Sigmoid colon (tissue), 7 donors: ENCODE results near the gene KCNQ5. TPM values are rescaled to one million over a fixed set of nuclear protein-coding genes. Genes with fewer than 3 reads are reported as not detected.

Source experiments
- DNase-seq: peaks from one replicate; pipeline ENCODE4 v3.0.0-alpha.2; 2019
- H3K27ac ChIP-seq, 4 donors: fragments of 200-600 bp; sonication (generic); one replicate each; pipeline ENCODE4 v1.5.1; 2016 to 2019; ENCODE audit warnings: mild to moderate bottlenecking in 1 of 4
- H3K27me3 ChIP-seq, 3 donors: fragments of 200-600 bp; sonication (generic); one replicate each; pipeline ENCODE4 v1.5.1; 2019; ENCODE audit warnings: mild to moderate bottlenecking in 1 of 3
- H3K36me3 ChIP-seq, 4 donors: fragments of 200-600 bp; sonication (generic); one replicate each; pipeline ENCODE4 v1.5.1; 2016 to 2019
- H3K4me1 ChIP-seq, 4 donors: fragments of 200-600 bp; sonication (generic); one replicate each; pipeline ENCODE4 v1.5.1; 2017 to 2019
- H3K4me3 ChIP-seq, 4 donors: fragments of 200-600 bp; sonication (generic); one replicate each; pipeline ENCODE4 v1.5.1; 2017 to 2019; ENCODE audit warnings: mild to moderate bottlenecking in 2 of 4, moderate library complexity in 1 of 4
- H3K9me3 ChIP-seq, 4 donors: fragments of 200-600 bp in 3 of 4; sonication (generic) in 3 of 4; one replicate each; pipeline versions ENCODE4 v1.5.1 to v1.6.1; 2013 to 2019
- EP300 ChIP-seq, 4 donors: sonication (generic); formaldehyde crosslinking; IDR thresholded peaks; one replicate each; pipeline ENCODE4 v1.6.1; 2017; ENCODE audit warnings: antibody characterized with exemption in 4 of 4
- POLR2A ChIP-seq, 2 donors: fragments of 450-650 bp; IDR thresholded peaks; one replicate each; pipeline ENCODE4 v1.6.1; 2016; ENCODE audit warnings: antibody characterized with exemption in 2 of 2, mild to moderate bottlenecking in 2 of 2, moderate library complexity in 2 of 2
- POLR2AphosphoS5 ChIP-seq, 4 donors: sonication (generic); formaldehyde crosslinking; IDR thresholded peaks; one replicate each; pipeline ENCODE4 v1.6.1; 2017; ENCODE audit warnings: antibody characterized with exemption in 4 of 4
- WGBS, 2 donors: extraction: QIAGEN DNeasy Blood & Tissue Kit; methylation state at CpG; one replicate each; pipeline ENCODE4 v1.1.7; 2013; 5-methylcytosine and 5-hydroxymethylcytosine counted together
- intact Hi-C: fragments of 100-400 bp; cut with DNase I; formaldehyde crosslinking; loops from one replicate; pipeline ENCODE4 v1.15.1; 2023
- polyA plus RNA-seq, 3 donors: library from polyadenylated mRNA; stranded (reverse); fragments of 200-250 nt; gene quantifications; one replicate each; pipeline ENCODE4 v1.2.3, GENCODE V29; 2013
- total RNA-seq, 4 donors: library from RNA; depleted of rRNA; stranded (reverse); fragments of >200 nt; gene quantifications; one replicate each; pipeline ENCODE4 v1.1.0, GENCODE V29; 2016
- TF ChIP-seq, protein P1 (sequence below), 4 experiments: fragments of 450-650 bp in 3 of 4; fragments of 200-600 bp in 1 of 4; IDR thresholded peaks; one replicate each; pipeline ENCODE4 v1.5.1; 2016 to 2019; ENCODE audit warnings: antibody characterized with exemption in 4 of 4, mild to moderate bottlenecking in 3 of 4, moderate library complexity in 2 of 4
- donor health status: healthy with polysubstance abuse.
- donor health status: Bipolar disorder and iron deficiency.
- donor health status: healthy.

Gene KCNQ5
- total and polyA plus RNA-seq, 7 donors, result 0.49 to 2.1 (median 1.1) TPM; not detected in 2

DNA sequence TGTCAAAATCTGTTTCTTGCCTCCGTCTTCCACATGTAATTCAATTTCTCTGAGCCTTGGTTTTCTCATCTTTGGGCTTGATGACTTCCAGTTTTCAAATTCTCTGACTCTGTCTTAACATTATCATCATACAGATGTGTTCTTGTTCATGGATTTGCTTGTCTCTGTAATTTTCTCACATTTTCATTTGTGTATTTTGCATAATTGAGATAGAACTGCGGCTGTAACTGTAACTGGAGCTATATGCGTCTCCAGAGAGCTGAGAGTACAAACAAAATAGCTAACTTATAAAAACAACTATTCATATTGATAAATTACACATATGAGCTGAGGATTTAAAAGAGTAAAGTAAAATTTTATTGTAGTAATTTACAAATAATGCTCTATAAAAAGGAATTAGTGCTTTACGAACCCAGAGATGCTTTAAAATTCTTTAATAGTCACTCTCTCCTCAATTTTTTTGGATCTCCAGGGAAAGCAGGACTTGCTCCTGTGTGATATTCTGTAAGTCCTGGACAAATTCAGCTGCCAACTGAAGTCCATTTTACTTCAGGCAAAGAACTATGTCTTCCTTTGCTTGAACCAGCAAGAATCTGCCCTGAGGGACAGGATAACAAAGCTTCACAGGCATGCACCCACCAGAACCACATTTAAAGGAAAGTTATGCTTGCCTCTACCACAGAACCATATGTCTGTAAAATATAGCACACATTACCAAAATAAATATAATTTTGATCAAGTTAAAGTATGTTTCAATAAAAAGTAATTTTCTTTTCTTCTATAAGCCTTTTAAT lies 315.1 kb downstream of the KCNQ5 start:
- Histone ChIP-seq H3K4me1 (no peaks in the 10 kb centered on the region), H3K4me3 (no peak overlapping the region), H3K27ac (no peak overlapping the region), H3K27me3 (no peaks in the 10 kb centered on the region), H3K36me3 (no peaks in the 10 kb centered on the region), H3K9me3 (no peaks in the 10 kb centered on the region)
- TF ChIP-seq POLR2A (IDR thresholded peaks at IDR 0.05) (no peak), POLR2AphosphoS5 (IDR thresholded peaks at IDR 0.05) (no peak), EP300 (IDR thresholded peaks at IDR 0.05) (no peak)
- TF ChIP-seq, protein P1, sequence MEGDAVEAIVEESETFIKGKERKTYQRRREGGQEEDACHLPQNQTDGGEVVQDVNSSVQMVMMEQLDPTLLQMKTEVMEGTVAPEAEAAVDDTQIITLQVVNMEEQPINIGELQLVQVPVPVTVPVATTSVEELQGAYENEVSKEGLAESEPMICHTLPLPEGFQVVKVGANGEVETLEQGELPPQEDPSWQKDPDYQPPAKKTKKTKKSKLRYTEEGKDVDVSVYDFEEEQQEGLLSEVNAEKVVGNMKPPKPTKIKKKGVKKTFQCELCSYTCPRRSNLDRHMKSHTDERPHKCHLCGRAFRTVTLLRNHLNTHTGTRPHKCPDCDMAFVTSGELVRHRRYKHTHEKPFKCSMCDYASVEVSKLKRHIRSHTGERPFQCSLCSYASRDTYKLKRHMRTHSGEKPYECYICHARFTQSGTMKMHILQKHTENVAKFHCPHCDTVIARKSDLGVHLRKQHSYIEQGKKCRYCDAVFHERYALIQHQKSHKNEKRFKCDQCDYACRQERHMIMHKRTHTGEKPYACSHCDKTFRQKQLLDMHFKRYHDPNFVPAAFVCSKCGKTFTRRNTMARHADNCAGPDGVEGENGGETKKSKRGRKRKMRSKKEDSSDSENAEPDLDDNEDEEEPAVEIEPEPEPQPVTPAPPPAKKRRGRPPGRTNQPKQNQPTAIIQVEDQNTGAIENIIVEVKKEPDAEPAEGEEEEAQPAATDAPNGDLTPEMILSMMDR (IDR thresholded peaks at IDR 0.05), result no peak
- 74 to 90% methylated on average over 4 of the region's 4 CpGs for WGBS, 2 donors
- DNase-seq, result no peak
- intact Hi-C loops, result no loop called here

DNA sequence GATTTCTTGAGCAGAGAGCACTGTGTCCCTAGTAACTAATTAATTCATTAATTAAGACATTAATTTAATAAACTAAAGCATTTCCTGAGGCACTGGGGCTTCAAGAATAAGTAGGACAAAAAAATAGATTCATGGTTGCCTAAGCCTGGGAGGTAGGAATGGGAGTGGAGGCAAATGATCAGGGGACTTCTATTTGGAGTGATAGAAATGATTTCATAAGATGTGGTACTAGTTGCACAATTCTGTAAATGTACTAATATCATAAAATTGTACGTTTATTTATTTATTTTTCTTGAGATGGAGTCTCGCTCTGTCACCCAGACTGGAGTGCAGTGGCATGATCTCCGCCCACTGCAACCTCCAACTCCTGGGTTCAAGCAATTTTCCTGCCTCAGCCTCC lies 316.2 kb downstream of the KCNQ5 start:
- no peaks in the 10 kb centered on the region for H3K36me3 ChIP-seq
- H3K4me3 ChIP-seq, result no peak overlapping the region
- TF ChIP-seq POLR2A (IDR thresholded peaks at IDR 0.05) (no peak), POLR2AphosphoS5 (IDR thresholded peaks at IDR 0.05) (no peak)
- no peaks in the 10 kb centered on the region for H3K9me3 ChIP-seq
- 76 to 83% methylated on average over 3 of the region's 3 CpGs for WGBS, 2 donors
- intact Hi-C loops, result no loop called here
- no peak overlapping the region for H3K27ac ChIP-seq
- H3K27me3 ChIP-seq, result no peaks in the 10 kb centered on the region
- H3K4me1 ChIP-seq, result no peaks in the 10 kb centered on the region
- DNase-seq, result no peak

DNA sequence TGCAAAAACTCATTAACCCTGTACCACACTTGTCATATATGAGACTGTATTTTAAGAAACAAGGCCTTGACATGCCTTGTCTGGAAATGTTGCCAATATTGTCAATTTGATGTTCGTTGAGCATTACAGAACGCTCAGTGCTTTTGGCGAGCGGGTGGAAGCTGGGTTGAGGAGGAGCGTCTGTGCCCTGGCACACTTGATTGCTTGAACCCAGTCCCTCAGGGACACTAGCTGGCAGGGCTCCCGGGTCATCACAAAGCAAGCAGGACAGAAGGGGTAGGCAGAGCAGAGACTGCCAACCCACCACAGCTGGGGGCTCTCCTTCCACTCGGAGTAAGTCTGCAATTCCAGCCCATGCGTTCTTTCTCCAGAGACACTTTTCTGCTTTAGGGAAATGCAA lies 317.1 kb downstream of the KCNQ5 start:
- TF ChIP-seq EP300 (IDR thresholded peaks at IDR 0.05), result no peak
- TF ChIP-seq POLR2AphosphoS5 (IDR thresholded peaks at IDR 0.05), result no peak
- no peak for TF ChIP-seq POLR2A (IDR thresholded peaks at IDR 0.05)
- TF ChIP-seq, protein P1 (IDR thresholded peaks at IDR 0.05), result no peak
- no peak overlapping the region for H3K27ac ChIP-seq
- no peaks in the 10 kb centered on the region for H3K36me3 ChIP-seq
- no peaks in the 10 kb centered on the region for H3K27me3 ChIP-seq
- intact Hi-C loops, result no loop called here
- no peaks in the 10 kb centered on the region for H3K4me1 ChIP-seq
- 92% methylated on average over 8 of the region's 8 CpGs for WGBS, 2 donors
- DNase-seq, result no peak
- no peak overlapping the region for H3K4me3 ChIP-seq
- no peaks in the 10 kb centered on the region for H3K9me3 ChIP-seq

DNA sequence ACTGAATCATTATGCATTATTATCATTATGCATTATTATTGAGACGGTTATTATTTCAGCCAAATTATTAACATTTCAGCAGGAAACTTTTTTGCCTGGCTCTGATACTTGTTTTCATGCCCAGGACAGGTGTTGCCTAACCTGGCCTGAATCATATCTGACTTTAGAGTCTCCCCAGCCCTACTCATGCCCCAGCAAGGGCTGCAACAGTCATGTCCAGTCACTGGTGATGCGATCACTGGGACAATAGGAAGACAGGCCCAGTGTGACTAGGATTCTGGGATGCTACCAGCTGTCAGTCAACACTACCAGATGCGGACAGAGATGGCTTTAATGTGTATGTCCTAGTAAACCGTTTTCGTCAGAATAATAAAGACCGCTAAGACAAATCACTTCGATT lies 318.4 kb downstream of the KCNQ5 start:
- TF ChIP-seq POLR2AphosphoS5 (IDR thresholded peaks at IDR 0.05), result no peak
- TF ChIP-seq EP300 (IDR thresholded peaks at IDR 0.05), result no peak
- TF ChIP-seq, protein P1 (IDR thresholded peaks at IDR 0.05), result no peak
- no peak for TF ChIP-seq POLR2A (IDR thresholded peaks at IDR 0.05)
- H3K36me3 ChIP-seq, result no peaks in the 10 kb centered on the region
- H3K4me1 ChIP-seq, result no peaks in the 10 kb centered on the region
- 90 to 96% methylated on average over 7 of the region's 7 CpGs for WGBS, 2 donors
- H3K27me3 ChIP-seq, result no peaks in the 10 kb centered on the region
- H3K9me3 ChIP-seq, result no peaks in the 10 kb centered on the region
- DNase-seq, result no peak
- no peak overlapping the region for H3K4me3 ChIP-seq
- intact Hi-C loops, result no loop called here
- no peak overlapping the region for H3K27ac ChIP-seq

DNA sequence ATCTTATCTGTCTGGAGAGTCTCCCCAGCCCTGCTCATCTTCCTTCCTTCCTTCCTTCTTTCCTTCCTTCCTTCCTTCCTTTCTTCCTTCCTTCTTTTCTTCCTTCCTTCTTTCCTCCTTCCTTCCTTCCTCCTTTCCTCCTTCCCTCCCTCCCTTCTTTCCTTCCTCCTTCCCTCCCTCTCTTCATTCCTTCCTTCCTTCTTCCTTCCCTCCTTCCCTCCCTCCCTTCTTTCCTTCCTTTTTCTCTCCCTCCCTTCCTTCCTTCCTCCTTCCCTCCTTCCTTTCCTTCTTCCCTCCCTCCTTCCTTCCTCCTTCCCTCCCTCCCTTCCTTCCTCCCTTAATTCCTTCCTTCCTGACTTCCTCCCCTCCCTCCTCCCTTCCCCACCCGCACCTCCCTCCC lies 319.4 kb downstream of the KCNQ5 start:
- intact Hi-C loops, result no loop called here
- 73 to 83% methylated on average over 1 of the region's 1 CpG for WGBS, 2 donors
- H3K4me3 ChIP-seq, result no peak overlapping the region
- H3K27me3 ChIP-seq, result no peaks in the 10 kb centered on the region
- TF ChIP-seq EP300 (IDR thresholded peaks at IDR 0.05), result no peak
- TF ChIP-seq POLR2AphosphoS5 (IDR thresholded peaks at IDR 0.05), result no peak
- TF ChIP-seq POLR2A (IDR thresholded peaks at IDR 0.05), result no peak
- TF ChIP-seq, protein P1 (IDR thresholded peaks at IDR 0.05), result no peak
- no peaks in the 10 kb centered on the region for H3K36me3 ChIP-seq
- H3K4me1 ChIP-seq, result no peaks in the 10 kb centered on the region
- DNase-seq, result no peak
- no peaks in the 10 kb centered on the region for H3K9me3 ChIP-seq
- H3K27ac ChIP-seq, result no peak overlapping the region
